Measurements from ENCODE around the gene ARL15.

The ARL15 gene

DNA sequence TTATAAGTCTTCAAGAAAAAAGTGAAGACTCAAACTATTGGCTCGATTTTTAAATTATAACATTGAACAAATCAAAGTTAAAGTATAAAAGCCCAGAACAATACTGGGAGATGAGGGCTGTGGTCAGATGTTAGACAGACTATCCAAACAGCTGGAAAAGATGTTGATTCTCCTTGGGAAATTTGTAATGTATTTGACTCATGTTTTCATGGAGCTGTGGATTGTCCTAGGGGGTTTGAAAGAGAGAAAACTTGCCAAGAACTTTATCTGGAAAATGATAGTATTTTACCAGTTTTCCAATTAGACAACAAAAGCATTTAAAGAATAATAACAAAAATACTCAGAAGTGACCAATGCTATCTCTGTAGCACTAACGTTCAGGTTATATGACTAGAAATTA is 339.2 kb downstream of the ARL15 start:
- DNase-seq (ENCODE audit: low read depth), result no peak
- TF ChIP-seq, protein P1, sequence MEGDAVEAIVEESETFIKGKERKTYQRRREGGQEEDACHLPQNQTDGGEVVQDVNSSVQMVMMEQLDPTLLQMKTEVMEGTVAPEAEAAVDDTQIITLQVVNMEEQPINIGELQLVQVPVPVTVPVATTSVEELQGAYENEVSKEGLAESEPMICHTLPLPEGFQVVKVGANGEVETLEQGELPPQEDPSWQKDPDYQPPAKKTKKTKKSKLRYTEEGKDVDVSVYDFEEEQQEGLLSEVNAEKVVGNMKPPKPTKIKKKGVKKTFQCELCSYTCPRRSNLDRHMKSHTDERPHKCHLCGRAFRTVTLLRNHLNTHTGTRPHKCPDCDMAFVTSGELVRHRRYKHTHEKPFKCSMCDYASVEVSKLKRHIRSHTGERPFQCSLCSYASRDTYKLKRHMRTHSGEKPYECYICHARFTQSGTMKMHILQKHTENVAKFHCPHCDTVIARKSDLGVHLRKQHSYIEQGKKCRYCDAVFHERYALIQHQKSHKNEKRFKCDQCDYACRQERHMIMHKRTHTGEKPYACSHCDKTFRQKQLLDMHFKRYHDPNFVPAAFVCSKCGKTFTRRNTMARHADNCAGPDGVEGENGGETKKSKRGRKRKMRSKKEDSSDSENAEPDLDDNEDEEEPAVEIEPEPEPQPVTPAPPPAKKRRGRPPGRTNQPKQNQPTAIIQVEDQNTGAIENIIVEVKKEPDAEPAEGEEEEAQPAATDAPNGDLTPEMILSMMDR (IDR thresholded peaks at IDR 0.05; ENCODE audit: low read depth, low read length), result no peak
- TF ChIP-seq, protein P2, sequence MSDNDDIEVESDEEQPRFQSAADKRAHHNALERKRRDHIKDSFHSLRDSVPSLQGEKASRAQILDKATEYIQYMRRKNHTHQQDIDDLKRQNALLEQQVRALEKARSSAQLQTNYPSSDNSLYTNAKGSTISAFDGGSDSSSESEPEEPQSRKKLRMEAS (IDR thresholded peaks at IDR 0.05; ENCODE audit: low read depth, low read length), result no peak
- TF ChIP-seq MYC (IDR thresholded peaks at IDR 0.05; ENCODE audit: low read depth, low read length) (no peak), POLR2A (IDR thresholded peaks at IDR 0.05; ENCODE audit: extremely low read depth, insufficient read length) (no peak)
- no peak overlapping the region for H3K4me3 ChIP-seq (ENCODE audit: low read depth, low read length)

DNA sequence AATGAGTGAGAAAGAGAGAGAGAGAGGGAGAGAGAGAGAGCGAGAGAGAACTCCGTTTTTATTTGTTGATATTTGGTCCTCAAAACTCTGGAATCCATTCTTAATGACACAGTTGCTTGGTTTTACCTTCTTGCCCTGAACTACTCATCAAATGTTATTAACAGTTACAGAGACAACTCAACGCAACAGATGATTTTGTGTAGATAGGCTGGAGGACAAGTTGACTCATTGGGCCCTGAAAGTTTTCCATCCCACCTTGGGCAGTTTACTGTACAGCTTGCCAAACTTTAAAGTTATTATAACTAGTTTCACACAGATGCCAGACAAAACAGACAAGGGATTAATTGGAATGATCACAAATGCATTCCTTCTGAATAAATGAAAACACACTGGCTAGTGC is 339.9 kb downstream of the ARL15 start:
- no peak for DNase-seq (ENCODE audit: low read depth)
- no peak overlapping the region for H3K4me3 ChIP-seq (ENCODE audit: low read depth, low read length)
- no peak for TF ChIP-seq POLR2A (IDR thresholded peaks at IDR 0.05; ENCODE audit: extremely low read depth, insufficient read length)
- TF ChIP-seq, protein P2 (IDR thresholded peaks at IDR 0.05; ENCODE audit: low read depth, low read length), result no peak
- TF ChIP-seq, protein P1 (IDR thresholded peaks at IDR 0.05; ENCODE audit: low read depth, low read length), result no peak
- no peak for TF ChIP-seq MYC (IDR thresholded peaks at IDR 0.05; ENCODE audit: low read depth, low read length)

DNA sequence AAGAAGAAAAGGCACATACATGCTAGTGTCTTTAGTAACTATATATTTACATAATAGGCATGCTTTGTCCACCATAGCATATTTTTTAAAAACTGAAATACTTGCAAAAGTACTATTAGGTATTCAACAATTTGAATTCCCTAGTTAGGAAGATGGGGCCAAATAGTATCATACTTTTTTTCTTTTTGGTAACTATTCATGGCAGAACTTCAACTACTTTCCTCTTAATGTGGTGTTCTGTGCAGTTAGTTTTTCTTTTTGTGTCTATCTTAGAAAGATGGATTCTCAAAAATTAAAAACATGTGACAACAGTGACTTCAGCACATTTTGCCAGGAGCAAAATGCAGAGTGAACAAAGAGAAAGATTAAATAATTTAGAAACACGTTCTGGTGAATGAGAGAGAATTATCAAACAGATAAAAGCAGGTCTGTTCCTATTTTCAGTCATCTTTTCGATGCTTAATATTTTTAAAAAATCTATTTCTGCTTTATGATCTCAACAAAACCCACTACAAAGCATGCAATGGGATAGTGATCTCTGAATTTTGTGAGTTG is 341.1 kb downstream of the ARL15 start:
- no peak overlapping the region for H3K4me3 ChIP-seq (ENCODE audit: low read depth, low read length)
- TF ChIP-seq, protein P1 (IDR thresholded peaks at IDR 0.05; ENCODE audit: low read depth, low read length), result no peak
- TF ChIP-seq POLR2A (IDR thresholded peaks at IDR 0.05; ENCODE audit: extremely low read depth, insufficient read length), result no peak
- TF ChIP-seq, protein P2 (IDR thresholded peaks at IDR 0.05; ENCODE audit: low read depth, low read length), result no peak
- TF ChIP-seq MYC (IDR thresholded peaks at IDR 0.05; ENCODE audit: low read depth, low read length), result no peak
- no peak for DNase-seq (ENCODE audit: low read depth)

DNA sequence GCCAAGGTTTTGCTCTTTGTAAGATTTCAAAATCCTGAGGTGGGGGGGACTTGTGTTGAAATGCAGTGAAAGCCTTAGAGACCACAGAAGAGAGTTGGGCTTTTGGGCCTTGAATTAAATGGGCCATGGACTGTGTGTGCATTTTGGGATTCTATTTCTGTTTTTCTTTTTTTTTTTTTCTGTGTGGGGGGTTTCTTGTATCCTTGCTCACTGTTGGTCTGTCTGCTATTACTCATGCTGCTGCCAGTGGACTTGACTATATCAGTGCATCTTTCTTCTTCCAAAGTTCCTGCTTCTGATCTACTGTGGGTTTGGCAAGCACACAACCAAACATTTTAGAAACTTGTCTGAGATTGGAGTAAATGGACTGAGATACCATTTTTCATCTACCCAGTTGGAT is 344.9 kb downstream of the ARL15 start:
- TF ChIP-seq POLR2A (IDR thresholded peaks at IDR 0.05; ENCODE audit: extremely low read depth, insufficient read length) (no peak), MYC (IDR thresholded peaks at IDR 0.05; ENCODE audit: low read depth, low read length) (no peak)
- TF ChIP-seq, protein P1 (IDR thresholded peaks at IDR 0.05; ENCODE audit: low read depth, low read length), result no peak
- TF ChIP-seq, protein P2 (IDR thresholded peaks at IDR 0.05; ENCODE audit: low read depth, low read length), result no peak
- H3K4me3 ChIP-seq (ENCODE audit: low read depth, low read length), result no peak overlapping the region
- no peak for DNase-seq (ENCODE audit: low read depth)

DNA sequence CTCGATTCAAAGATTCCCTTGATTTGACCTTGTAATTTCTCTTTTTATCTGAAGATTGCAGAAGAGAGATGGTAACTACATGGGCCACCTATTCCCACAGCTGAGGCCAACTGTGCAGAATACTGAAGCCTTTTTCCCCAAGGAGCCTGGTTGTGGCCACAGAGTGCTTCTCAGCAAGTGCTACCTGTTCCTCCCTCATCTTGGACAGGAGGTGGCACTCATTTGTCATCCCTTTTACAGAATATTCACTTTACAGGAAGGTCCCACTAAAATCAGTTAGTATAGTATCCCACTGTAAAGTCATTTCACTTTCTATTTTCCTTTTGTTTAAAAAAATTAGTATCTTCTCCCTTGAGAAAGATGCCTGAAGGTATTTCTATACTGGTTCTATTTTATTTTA is 346.4 kb downstream of the ARL15 start:
- TF ChIP-seq, protein P1 (IDR thresholded peaks at IDR 0.05; ENCODE audit: low read depth, low read length), result no peak
- TF ChIP-seq MYC (IDR thresholded peaks at IDR 0.05; ENCODE audit: low read depth, low read length) (no peak), POLR2A (IDR thresholded peaks at IDR 0.05; ENCODE audit: extremely low read depth, insufficient read length) (no peak)
- TF ChIP-seq, protein P2 (IDR thresholded peaks at IDR 0.05; ENCODE audit: low read depth, low read length), result no peak
- no peak overlapping the region for H3K4me3 ChIP-seq (ENCODE audit: low read depth, low read length)
- no peak for DNase-seq (ENCODE audit: low read depth)
